IMR-90 (cell line): Measurements from ENCODE around the gene DCAKD. TPM values are rescaled to one million over a fixed set of nuclear protein-coding genes. Genes with fewer than 3 reads are reported as not detected.

Experiments used
- ATAC-seq: fragments of 200-7000 bp; cut with Tn5 transposase; 2 replicates; pipeline ENCODE4 v1.9.1; 2020; ENCODE audit warnings: low read depth, mild to moderate bottlenecking, moderate library complexity
- BruUV-seq: library from RNA; stranded (reverse); fragments of 400-500 nt; replicated peaks from 2 replicates; lab custom pipeline; 2021; lab: Mats Ljungman, UMichigan
- CTCF ChIA-PET: fragments of 300-600 bp; formaldehyde crosslinking; extraction: SDS; loops from one replicate; lab custom pipeline; 2021; ENCODE audit warnings: antibody characterized with exemption; lab: Yijun Ruan, JAX
- POLR2A ChIA-PET: fragments of 300-600 bp; sonication (Branson Sonifier 250); formaldehyde crosslinking; loops from one replicate; lab custom pipeline; 2022; ENCODE audit warnings: antibody characterized with exemption; ENCODE audit not compliant: unreplicated experiment; lab: Charles Lee
- DNase-seq: peaks from one replicate; pipeline ENCODE4 v3.0.0; 2013
- H2AFZ ChIP-seq: replicated peaks from 2 replicates; pipeline ENCODE3; 2013; ENCODE audit warnings: low read length, mild to moderate bottlenecking; ENCODE audit not compliant: poor library complexity
- H2AK5ac ChIP-seq: 2 replicates; pipeline ENCODE4 v1.6.1; 2013; ENCODE audit warnings: low read depth, low read length, inconsistent platforms
- H2AK9ac ChIP-seq: replicated peaks from 2 replicates; pipeline ENCODE3; 2013; ENCODE audit warnings: mild to moderate bottlenecking, low read depth, low read length, moderate library complexity; ENCODE audit not compliant: poor library complexity
- H2BK120ac ChIP-seq: 2 replicates; pipeline ENCODE4 v1.6.1; 2013; ENCODE audit warnings: low read depth, low read length, inconsistent platforms
- H2BK15ac ChIP-seq: 3 replicates; pipeline ENCODE4 v1.6.1; 2013; ENCODE audit warnings: low read depth, low read length, inconsistent platforms
- H2BK20ac ChIP-seq: 2 replicates; pipeline ENCODE4 v1.6.1; 2013; ENCODE audit warnings: low read depth, mild to moderate bottlenecking, inconsistent platforms, low read length, moderate library complexity
- H2BK5ac ChIP-seq: 2 replicates; pipeline ENCODE4 v1.6.1; 2013; ENCODE audit warnings: mild to moderate bottlenecking, low read depth, low read length, inconsistent platforms; ENCODE audit not compliant: poor library complexity, severe bottlenecking
- H3K14ac ChIP-seq: replicated peaks from 2 replicates; pipeline ENCODE4 v1.6.1; 2013; ENCODE audit warnings: low read depth, low read length, inconsistent platforms
- H3K18ac ChIP-seq: 2 replicates; pipeline ENCODE4 v1.6.1; 2013; ENCODE audit warnings: low read depth, low read length, control low read depth
- H3K23ac ChIP-seq: 2 replicates; pipeline ENCODE4 v1.6.1; 2013; ENCODE audit warnings: low read depth, low read length, inconsistent platforms
- H3K27ac ChIP-seq: 2 replicates; pipeline ENCODE4 v1.5.1; 2013; ENCODE audit warnings: mild to moderate bottlenecking, control low read depth, low read length; ENCODE audit not compliant: insufficient read depth
- H3K27me3 ChIP-seq: 2 replicates; pipeline ENCODE4 v1.6.1; 2013; ENCODE audit warnings: low read length; ENCODE audit not compliant: control insufficient read depth, insufficient read depth
- H3K36me3 ChIP-seq: 2 replicates; pipeline ENCODE4 v1.6.1; 2013; ENCODE audit warnings: low read length, mixed read lengths; ENCODE audit not compliant: control insufficient read depth, insufficient read depth
- H3K4ac ChIP-seq: 2 replicates; pipeline ENCODE4 v1.6.1; 2013; ENCODE audit warnings: low read depth, low read length, inconsistent platforms
- H3K4me1 ChIP-seq: 2 replicates; pipeline ENCODE4 v1.6.1; 2013; ENCODE audit warnings: low read length, mixed read lengths; ENCODE audit not compliant: control insufficient read depth, insufficient read depth
- H3K4me2 ChIP-seq: 2 replicates; pipeline ENCODE4 v1.6.1; 2013; ENCODE audit warnings: low read depth, mild to moderate bottlenecking, control low read depth, low read length, moderate library complexity
- H3K4me3 ChIP-seq: 2 replicates; pipeline ENCODE4 v1.5.1; 2013; ENCODE audit warnings: low read depth, mild to moderate bottlenecking, control low read depth, low read length, moderate library complexity; ENCODE audit not compliant: insufficient read depth
- H3K56ac ChIP-seq: 2 replicates; pipeline ENCODE4 v1.6.1; 2013; ENCODE audit warnings: low read length, inconsistent platforms; ENCODE audit not compliant: insufficient read depth; ENCODE audit errors: extremely low read depth
- H3K79me1 ChIP-seq, 2 experiments: 2 replicates each; pipeline ENCODE4 v1.6.1; 2013; ENCODE audit warnings: low read length in 2 of 2, inconsistent platforms in 1 of 2, low read depth in 1 of 2
- H3K9ac ChIP-seq: 2 replicates; pipeline ENCODE4 v1.6.1; 2013; ENCODE audit warnings: low read depth, low read length, control low read depth
- H3K9me1 ChIP-seq: 2 replicates; pipeline ENCODE4 v1.6.1; 2013; ENCODE audit warnings: low read length, inconsistent platforms; ENCODE audit not compliant: insufficient read depth
- H3K9me3 ChIP-seq: 2 replicates; pipeline ENCODE4 v1.6.1; 2013; ENCODE audit warnings: low read length; ENCODE audit not compliant: control insufficient read depth, insufficient read depth
- H4K20me1 ChIP-seq: 2 replicates; pipeline ENCODE4 v1.6.1; 2013; ENCODE audit warnings: low read length, inconsistent platforms; ENCODE audit not compliant: insufficient read depth
- H4K5ac ChIP-seq: 2 replicates; pipeline ENCODE4 v1.6.1; 2013; ENCODE audit warnings: mild to moderate bottlenecking, low read depth, low read length, control low read depth
- H4K8ac ChIP-seq, 2 experiments: 2 replicates each; pipeline ENCODE4 v1.6.1; 2013; ENCODE audit warnings: low read depth in 2 of 2, low read length in 2 of 2, control low read depth in 1 of 2, inconsistent platforms in 1 of 2
- H4K91ac ChIP-seq: 2 replicates; pipeline ENCODE4 v1.6.1; 2013; ENCODE audit warnings: low read depth, low read length, inconsistent platforms; ENCODE audit not compliant: insufficient read depth
- BHLHE40 ChIP-seq: fragments of 150-350 bp; IDR thresholded peaks from 2 replicates; pipeline ENCODE4 v1.6.1; 2016; ENCODE audit warnings: mild to moderate bottlenecking, low read depth, low read length
- CEBPB ChIP-seq: IDR thresholded peaks from 2 replicates; pipeline ENCODE4 v1.6.1; 2012; ENCODE audit warnings: low read depth, low read length, improper control_type of control experiment
- CHD1 ChIP-seq: IDR thresholded peaks from 2 replicates; pipeline ENCODE4 v1.6.1; 2012; ENCODE audit warnings: low read depth, low read length, improper control_type of control experiment
- FOS ChIP-seq: fragments of 150-350 bp; IDR thresholded peaks from 2 replicates; pipeline ENCODE4 v1.6.1; 2016; ENCODE audit warnings: low read depth, low read length
- NFE2L2 ChIP-seq: fragments of 150-350 bp; IDR thresholded peaks from 2 replicates; pipeline ENCODE4 v1.6.1; 2016; ENCODE audit warnings: low read depth, mild to moderate bottlenecking, low read length
- POLR2A ChIP-seq: IDR thresholded peaks from 2 replicates; pipeline ENCODE4 v1.6.1; 2012; ENCODE audit warnings: mild to moderate bottlenecking, low read depth, low read length
- RAD21 ChIP-seq: IDR thresholded peaks from 2 replicates; pipeline ENCODE4 v1.6.1; 2012; ENCODE audit warnings: low read length, improper control_type of control experiment
- RCOR1 ChIP-seq: IDR thresholded peaks from 2 replicates; pipeline ENCODE4 v1.6.1; 2012; ENCODE audit warnings: mild to moderate bottlenecking, low read length, improper control_type of control experiment; ENCODE audit not compliant: insufficient replicate concordance
- SMC3 ChIP-seq: fragments of 150-350 bp; IDR thresholded peaks from 2 replicates; pipeline ENCODE4 v1.6.1; 2016; ENCODE audit warnings: low read depth, mild to moderate bottlenecking, antibody characterized with exemption, low read length, moderate library complexity
- WGBS, 2 experiments: methylation state at CpG; one replicate each; pipeline versions ENCODE4 v1.1.5 to v1.1.7; 2013; ENCODE audit warnings: missing lambda C conversion rate in 2 of 2; ENCODE audit not compliant: insufficient read length in 1 of 2; ENCODE audit errors: extremely low coverage in 2 of 2; 5-methylcytosine and 5-hydroxymethylcytosine counted together
- dilution Hi-C: fragments of 300-500 bp; cut with HindIII; formaldehyde crosslinking; loops from one replicate; pipeline ENCODE4 v1.14.3; 2018; ENCODE audit warnings: low sequenced_read_pairs; ENCODE audit not compliant: unreplicated experiment
- in situ Hi-C: fragments of 300-500 bp; cut with MboI; formaldehyde crosslinking; loops from 3 replicates; pipeline ENCODE4 v1.14.3; 2019; ENCODE audit warnings: low sequenced_read_pairs, inconsistent platforms, mixed read lengths
- intact Hi-C: fragments of 100-400 bp; cut with micrococcal nuclease; formaldehyde crosslinking; loops from 2 replicates; pipeline ENCODE4 v1.10.0; 2022
- polyA plus RNA-seq, 3 experiments: library from polyadenylated mRNA; depleted of rRNA; stranded (reverse); fragments of >200 nt; gene quantifications; 2 replicates each; pipeline ENCODE4 v1.2.3, GENCODE V29; 2012; ENCODE audit warnings: low replicate concordance in 1 of 3
- total RNA-seq: library from RNA; depleted of rRNA; stranded (reverse); fragments of >200 nt; gene quantifications from 2 replicates; pipeline ENCODE4 v1.2.3, GENCODE V29; 2012
- TF ChIP-seq, protein P1 (sequence below): fragments of 150-350 bp; IDR thresholded peaks from 2 replicates; pipeline ENCODE4 v1.6.1; 2017; ENCODE audit warnings: mild to moderate bottlenecking, antibody characterized with exemption, low read length, low read depth
- TF ChIP-seq, protein P2 (sequence below): fragments of 150-350 bp; IDR thresholded peaks from 2 replicates; pipeline ENCODE4 v1.6.1; 2016; ENCODE audit warnings: low read depth, mild to moderate bottlenecking, low read length, moderate library complexity, borderline replicate concordance
- TF ChIP-seq, protein P3 (sequence below): conservative IDR thresholded peaks from 2 replicates; pipeline ENCODE4 v1.5.1; 2012; ENCODE audit warnings: mild to moderate bottlenecking, low read depth, low read length, improper control_type of control experiment

Gene DCAKD
- total and polyA plus RNA-seq, 2 of the 4 experiments (the other 2 are of a cell fraction): 31.3 to 47.9 TPM

DNA sequence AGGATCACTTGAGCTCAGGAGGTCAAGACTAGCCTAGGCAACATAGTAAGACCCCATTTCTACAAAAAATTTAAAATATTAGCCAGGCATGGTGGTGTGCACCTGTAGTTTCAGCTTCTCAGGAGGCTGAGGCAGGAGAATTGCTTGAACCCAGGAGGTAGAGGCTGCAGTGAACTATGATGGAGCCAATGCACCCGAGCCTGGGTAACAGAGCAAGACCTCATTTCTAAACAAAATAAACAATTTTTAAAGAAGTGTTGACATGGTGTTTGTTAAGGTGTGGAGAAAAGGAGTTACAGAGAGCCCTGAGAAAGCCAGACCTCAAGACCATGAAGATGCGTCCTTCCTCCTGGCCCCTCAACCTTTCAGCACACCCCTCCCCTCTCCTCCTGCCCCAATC lies 45.7 kb downstream of the DCAKD start:
- Histone ChIP-seq H3K4ac (no peak overlapping the region), H2BK20ac (no peak overlapping the region), H3K27me3 (peaks cover 37% of the 10 kb centered on the region), H2AFZ (no peak overlapping the region), H3K18ac (no peak overlapping the region), H3K23ac (no peak overlapping the region), H2BK120ac (no peak overlapping the region), H3K36me3 (no peaks in the 10 kb centered on the region), H4K20me1 (no peaks in the 10 kb centered on the region), H3K79me1 (no peaks in the 10 kb centered on the region), H3K9ac (no peak overlapping the region), H2BK15ac (no peak overlapping the region), H3K9me1 (no peaks in the 10 kb centered on the region), H3K4me2 (no peak overlapping the region), H3K4me3 (no peak overlapping the region), H3K9me3 (no peaks in the 10 kb centered on the region), H4K8ac (no peak overlapping the region), H3K56ac (no peak overlapping the region), H4K91ac (no peak overlapping the region), H2BK5ac (no peak overlapping the region), H3K27ac (no peak overlapping the region), H2AK9ac (no peak overlapping the region), H3K14ac (no peak overlapping the region), H3K4me1 (no peaks in the 10 kb centered on the region), H4K5ac (no peak overlapping the region), H2AK5ac (no peak overlapping the region)
- WGBS, 2 experiments: no CpG with 5 or more reads among the region's 2 CpGs
- in situ Hi-C loops (no loop called here), intact Hi-C loops (no loop called here), dilution Hi-C loops (no loop called here)
- no TSS peak for BruUV-seq
- TF ChIP-seq, protein P1, sequence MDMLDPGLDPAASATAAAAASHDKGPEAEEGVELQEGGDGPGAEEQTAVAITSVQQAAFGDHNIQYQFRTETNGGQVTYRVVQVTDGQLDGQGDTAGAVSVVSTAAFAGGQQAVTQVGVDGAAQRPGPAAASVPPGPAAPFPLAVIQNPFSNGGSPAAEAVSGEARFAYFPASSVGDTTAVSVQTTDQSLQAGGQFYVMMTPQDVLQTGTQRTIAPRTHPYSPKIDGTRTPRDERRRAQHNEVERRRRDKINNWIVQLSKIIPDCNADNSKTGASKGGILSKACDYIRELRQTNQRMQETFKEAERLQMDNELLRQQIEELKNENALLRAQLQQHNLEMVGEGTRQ: no peak
- no peak for TF ChIP-seq NFE2L2
- TF ChIP-seq RAD21: no peak
- no peak for TF ChIP-seq FOS
- no peak for TF ChIP-seq CHD1
- no peak for TF ChIP-seq BHLHE40
- no peak for TF ChIP-seq CEBPB
- no peak for TF ChIP-seq SMC3
- no peak for TF ChIP-seq POLR2A
- TF ChIP-seq, protein P2, sequence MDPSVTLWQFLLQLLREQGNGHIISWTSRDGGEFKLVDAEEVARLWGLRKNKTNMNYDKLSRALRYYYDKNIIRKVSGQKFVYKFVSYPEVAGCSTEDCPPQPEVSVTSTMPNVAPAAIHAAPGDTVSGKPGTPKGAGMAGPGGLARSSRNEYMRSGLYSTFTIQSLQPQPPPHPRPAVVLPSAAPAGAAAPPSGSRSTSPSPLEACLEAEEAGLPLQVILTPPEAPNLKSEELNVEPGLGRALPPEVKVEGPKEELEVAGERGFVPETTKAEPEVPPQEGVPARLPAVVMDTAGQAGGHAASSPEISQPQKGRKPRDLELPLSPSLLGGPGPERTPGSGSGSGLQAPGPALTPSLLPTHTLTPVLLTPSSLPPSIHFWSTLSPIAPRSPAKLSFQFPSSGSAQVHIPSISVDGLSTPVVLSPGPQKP: no peak
- TF ChIP-seq, protein P3, sequence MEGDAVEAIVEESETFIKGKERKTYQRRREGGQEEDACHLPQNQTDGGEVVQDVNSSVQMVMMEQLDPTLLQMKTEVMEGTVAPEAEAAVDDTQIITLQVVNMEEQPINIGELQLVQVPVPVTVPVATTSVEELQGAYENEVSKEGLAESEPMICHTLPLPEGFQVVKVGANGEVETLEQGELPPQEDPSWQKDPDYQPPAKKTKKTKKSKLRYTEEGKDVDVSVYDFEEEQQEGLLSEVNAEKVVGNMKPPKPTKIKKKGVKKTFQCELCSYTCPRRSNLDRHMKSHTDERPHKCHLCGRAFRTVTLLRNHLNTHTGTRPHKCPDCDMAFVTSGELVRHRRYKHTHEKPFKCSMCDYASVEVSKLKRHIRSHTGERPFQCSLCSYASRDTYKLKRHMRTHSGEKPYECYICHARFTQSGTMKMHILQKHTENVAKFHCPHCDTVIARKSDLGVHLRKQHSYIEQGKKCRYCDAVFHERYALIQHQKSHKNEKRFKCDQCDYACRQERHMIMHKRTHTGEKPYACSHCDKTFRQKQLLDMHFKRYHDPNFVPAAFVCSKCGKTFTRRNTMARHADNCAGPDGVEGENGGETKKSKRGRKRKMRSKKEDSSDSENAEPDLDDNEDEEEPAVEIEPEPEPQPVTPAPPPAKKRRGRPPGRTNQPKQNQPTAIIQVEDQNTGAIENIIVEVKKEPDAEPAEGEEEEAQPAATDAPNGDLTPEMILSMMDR: no peak
- no peak for TF ChIP-seq RCOR1
- ChIA-PET CTCF (no interaction called here), POLR2A (no interaction called here)
- no peak for ATAC-seq
- no peak for DNase-seq
